NCI-H526 (cell line): ENCODE measurements around the gene CSMD2.

Experiments used
- DNase-seq, 2 experiments: peaks; one replicate each; lab custom pipeline; 2025; lab: John Stamatoyannopoulos, UW

CSMD2 gene

DNA sequence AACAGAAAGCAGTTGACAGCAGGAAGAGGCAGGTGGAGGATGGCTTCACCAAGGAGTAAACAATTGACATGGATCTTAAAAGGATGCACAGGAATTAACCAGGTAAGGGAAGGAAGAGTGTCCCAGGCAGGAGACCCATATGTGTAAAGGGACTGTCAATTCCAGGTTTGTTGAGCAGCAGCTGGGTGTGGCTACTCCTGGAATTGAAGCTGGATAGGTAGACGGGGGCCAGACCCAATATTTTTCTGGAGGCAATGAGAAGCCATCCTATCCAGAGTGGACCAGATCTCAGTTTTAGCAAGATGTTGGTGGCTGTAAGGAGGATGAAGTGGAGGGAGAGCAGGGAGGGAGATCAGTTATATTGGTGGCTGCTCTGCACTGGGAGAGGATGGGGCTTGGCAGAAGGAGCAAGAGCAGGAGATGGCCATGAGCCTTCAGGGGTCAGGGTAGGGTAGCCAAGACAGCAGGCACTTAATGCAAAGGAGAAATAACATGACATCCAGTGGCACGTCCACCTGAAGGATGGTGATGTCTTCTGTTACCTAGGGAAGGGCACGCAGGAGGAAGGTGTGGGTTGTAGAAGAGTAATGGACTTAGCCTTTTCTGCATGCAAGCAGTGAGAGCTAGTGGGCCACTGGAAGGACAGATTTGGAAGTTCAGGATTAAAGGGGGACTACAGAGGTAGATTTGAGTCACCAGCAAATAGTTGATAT, 447.9 kb downstream of the CSMD2 start:
- DNase-seq, result no peak

DNA sequence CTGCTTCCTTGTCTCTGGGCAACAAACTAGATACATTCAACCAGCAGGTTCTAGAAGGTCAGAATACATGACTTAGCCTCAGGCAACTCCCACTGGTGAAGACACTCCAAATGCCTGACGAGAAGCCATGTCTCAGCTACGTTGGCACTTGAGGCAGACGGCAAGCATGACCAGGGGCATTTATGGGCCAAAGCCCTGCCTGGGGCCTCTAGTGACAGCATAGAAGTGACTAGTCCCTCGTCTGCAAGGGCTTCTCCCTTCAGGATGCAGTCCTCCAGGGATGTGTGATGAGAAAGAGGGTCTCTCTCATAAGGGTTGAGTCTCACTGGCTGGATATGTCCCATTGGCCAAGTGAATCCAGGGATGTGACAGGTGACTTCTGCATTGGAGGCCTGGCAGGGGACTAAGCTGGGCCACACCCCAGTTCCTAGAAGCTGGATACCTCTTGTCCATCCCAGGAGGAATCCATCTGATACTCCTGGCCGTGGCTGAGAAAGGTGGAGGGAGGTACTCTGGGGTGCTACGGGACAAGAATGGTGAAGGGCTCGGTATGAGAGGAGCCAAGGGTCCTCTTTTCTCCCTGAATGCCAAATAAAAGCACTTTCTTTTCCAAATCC, 449.7 kb downstream of the CSMD2 start:
- DNase-seq, result no peak

DNA sequence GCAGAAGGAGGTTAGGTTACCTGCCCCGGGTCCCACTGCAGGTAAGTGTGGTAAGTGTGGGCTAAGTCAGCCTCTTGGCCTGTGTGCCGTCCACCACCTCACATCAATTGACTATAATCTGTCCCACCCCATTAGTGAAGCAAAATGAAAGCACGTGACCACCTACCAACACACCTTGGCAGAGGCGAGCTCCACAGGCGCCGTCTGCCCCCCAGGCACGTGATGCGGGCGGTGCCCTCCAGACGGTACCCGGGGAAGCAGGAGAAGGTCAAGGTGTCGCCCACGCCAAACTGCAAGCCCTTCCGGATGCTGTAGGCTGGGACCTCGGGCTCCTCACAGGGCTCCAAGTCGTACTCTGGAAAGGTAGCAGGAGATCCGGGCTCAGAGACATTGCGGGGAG, 450.6 kb downstream of the CSMD2 start:
- DNase-seq, result no peak

DNA sequence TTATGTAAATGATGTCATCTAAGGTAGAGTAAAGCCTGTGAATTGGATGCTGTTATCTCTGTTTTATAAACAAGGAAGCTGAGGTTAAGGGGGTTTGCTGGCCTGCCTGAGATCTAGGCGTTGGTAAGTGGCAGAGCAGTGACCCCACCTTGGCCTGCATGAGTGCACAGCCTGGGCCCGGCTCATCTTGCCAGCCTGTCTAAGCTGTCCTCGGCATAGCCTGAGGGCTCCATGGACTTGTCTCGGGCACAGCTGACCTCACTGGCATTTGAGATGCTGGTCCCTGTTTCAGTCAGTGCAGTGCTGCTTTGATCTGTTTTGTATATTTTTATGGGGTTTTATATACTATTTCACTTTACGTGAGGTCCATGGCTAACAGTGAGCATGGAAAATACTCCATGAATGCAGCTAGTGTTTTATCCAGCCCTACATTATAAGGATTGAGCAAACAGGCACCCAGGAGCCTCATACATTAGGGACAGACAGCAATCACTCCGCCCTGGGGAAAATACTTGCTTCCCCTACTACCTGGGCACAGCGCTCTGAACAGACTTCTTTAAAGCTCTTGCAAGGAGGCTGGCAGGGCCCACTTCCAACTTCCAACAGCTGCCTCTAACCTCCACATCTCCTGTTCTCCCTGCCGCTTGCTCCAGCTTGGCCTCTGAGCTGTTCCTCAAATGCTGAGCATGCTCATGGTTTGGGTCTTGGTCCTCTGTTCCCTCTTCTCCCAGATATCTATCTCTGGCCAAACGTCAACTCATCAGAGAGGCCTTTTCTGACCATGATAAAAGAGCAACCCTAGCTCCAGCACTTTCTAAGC, 451.8 kb downstream of the CSMD2 start:
- DNase-seq, result peak; percentile 23 to 54

DNA sequence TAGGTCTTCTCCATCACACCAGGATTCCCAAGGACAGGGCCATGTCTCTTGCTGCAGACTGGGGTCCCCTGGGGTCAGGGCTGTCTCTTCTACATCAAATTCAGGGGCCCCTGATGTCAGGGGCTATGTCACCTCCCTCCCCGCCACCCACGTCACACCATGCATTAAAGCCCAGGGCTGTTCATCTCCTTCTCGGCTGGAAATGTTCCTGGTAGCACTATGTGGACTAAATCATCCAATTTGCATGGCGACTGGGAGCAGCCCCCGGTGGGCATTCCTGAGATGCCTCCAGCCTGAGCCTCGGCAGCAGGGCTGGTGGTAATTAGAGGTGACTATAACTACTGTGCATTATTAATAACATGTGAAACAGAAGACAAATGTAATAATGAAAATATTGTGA, 452.8 kb downstream of the CSMD2 start:
- peak; percentile 68 to 86 for DNase-seq

DNA sequence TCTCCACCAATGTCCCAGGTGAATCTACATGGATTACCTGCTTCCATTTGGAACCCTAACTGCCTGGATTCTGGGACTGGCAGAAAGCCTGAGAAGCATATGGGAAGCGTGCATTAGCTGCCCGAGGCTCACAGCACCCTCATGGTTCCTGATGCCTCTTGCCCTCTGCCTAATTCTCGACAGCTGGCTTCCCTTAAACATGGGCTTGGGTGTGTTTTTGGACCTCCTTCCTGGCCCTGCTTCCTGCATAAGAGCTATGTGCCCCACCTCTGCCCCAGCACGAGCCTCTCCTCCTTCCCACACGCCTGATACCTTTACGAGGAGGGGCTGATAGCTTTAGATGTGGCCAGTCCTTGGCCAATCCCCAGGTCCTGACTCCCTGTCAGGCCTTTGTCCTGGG, 453.5 kb downstream of the CSMD2 start:
- no peak for DNase-seq

DNA sequence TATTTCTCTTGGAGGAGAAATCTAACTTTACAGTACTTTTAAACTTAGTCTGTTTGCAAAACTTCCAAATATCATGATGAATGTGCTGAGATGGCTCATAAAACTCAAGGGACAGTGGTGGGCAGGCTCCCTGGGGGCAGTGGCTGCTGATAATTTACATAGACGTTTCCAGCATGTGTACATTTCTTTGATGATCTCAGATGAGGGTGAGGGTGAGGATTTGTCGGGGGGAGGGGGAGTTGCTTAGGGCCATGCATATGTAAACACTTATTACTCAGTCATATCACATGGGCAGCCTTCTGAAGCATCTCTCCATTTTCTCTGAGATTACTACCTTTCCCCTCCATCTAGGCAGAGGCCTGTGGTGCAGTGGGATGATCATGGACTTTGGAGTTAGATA, 454.1 kb downstream of the CSMD2 start:
- DNase-seq, result peak; percentile 94 to 95

DNA sequence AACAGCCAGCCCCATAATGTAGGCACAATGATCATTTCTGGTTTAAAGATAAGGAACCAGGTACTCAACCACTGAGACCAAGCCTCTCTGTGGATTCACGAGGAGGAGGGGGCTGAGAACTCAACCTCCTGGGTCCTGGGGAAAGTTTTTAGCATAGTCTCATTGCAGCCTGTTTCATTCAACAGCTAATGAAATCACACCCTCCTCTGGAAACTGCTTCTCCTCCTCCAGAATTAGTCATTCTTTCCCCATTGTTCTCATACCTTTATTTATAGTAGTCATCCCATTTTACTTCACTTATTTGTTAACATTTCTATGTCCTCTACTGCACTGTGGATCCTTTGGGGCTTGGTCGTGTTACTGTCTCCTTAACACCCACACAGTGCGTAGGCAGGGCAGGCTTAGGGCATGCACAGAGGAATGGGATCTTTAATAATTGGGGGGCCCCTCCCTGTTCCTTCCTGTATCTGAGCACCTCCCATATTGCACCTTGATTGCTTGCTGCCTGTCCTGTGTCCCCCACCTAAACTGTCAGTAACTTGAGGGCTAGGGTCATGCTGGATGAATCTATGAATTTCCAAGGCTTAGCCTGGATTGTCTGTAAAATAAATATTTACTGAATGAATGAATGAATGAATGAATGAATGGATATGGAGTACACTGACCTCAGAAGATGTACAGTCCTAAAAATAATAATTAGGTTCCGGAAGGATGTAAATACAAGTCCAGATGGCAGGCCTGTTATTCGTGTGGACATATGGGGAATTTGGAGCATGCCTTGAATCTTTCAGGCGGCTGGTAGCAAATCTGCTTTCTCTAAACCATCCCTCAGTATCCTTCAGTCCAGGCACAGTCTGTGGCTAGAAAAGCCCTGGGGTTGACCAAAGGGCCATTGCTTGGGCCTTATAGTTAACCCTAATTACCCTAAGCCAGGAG, 455.0 kb downstream of the CSMD2 start:
- DNase-seq, result peak in 1 of 2 experiments; percentile 17

DNA sequence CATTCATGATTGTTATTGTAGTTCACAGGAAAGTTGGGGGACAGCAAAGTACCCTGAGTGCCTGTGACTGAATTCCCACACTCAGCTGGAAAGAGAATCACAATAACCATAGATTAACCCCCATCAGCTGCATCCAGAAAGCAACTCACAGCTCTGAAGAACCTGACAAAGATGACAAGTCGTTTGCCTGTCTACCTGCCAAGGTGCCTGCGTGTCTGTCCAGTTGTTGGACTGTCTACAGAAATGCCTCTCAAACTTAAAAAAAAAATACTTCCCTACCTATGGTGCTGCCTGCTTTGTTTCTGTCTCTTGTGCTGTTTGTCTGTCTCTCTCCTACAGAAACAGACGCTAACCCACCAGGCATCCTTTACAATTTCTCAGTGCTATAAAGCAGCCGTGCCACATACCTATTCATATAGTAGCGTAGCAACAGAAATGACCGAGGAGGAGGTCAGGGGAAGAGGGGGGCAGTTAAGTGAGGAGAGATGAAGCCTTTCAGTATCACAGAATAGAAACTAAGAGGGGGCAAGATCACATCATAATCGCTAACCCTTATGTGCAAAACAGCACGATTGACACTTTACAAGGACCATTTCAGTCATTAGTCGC, 455.8 kb downstream of the CSMD2 start:
- DNase-seq, result no peak

DNA sequence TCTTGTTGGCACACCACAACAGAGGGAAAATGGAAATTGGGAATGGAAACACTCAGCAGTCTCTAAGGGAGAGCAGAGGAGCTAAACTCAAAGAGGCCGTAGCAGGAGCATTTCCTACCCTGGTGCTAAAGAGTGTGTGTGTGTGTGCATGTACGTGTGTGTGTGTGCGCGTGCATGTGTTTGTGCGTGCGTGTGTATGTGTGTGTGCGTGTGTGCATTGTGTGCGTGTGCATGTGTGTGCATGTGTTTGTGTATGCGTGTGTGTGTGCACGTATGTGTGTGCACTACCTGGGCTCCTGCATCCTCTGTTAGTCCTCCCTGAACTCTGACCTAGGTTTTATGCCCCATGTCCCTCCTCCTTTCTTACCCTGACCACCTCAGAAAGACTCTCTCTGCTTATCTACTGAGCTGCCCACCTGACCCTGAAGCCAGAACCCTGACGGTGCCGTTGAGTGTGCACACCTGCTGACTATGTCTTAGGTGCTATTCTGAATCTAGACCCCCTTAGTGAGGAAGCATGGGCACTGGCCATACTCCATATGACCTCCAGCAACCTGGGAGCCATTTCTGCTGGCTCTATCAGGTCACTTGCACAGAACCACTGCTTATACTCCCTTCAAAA, 458.3 kb downstream of the CSMD2 start:
- DNase-seq, result no peak

DNA sequence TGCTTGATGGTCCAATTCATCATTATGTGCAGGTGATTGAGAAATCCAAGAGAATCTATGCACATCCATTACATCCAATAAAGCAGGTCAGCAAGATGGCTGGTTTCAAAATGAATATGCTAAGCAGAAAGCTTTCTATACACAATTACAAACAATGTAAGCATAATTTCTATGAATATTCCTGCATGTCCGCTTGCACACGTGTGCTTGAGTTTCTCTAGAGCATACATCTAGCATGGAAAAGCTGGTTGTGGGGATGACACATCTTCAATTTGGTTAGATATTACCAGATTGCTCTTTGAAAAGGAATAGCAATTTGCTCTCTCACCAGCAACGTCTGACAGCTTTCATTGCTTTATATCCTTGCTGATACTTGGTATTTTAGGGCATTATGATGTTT, 461.6 kb downstream of the CSMD2 start:
- no peak for DNase-seq

DNA sequence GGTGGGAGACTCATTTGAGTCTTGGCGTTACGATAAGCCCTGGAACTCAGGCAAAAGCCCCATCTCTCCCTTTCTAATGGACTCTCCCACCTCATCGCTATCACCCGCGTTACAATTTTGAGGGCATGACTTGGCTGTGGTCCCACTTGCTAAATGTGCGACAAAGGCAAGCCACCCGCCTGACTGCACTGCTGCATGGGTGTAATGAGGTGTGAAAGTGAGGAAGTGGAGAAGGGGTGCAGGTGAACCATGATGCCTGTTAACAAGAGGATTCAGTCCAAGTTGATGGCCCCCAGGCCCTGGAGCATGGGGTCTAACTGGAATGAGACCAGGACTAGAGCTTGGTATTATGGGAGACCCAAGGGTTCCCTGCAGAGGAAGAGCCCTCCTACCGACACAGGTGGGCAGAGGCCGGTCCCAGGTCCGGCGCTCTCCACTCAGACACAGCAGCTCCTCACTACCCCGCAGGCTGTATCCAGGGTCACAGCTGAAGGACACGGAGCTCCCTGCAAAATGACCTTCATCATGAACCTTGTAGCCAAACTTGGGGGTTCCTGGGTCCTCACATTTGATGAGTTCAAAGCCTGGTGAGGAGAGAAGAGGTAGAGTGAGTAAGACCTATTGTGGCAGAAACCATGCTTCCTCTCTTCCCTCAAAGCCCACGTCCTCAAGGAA, 466.5 kb downstream of the CSMD2 start:
- no peak for DNase-seq

DNA sequence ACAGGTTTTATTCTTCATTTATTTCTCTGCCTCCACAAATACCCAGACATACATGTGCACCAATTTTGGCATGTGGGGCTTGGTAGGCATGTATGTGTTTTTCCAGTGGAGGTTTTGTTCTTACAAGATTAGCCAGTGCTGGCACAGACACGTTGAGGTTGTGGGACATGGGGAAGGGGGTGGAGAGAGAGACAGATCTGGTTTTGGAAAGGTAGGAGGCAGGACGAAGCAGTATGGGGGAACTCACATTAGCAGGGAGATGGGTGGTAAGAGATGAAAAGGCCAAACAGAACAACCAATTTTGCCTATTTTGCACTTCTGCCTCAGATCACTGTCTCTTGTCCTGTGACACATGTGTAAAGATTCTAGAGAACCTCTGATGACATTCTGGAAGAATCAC, 467.2 kb downstream of the CSMD2 start:
- no peak for DNase-seq

DNA sequence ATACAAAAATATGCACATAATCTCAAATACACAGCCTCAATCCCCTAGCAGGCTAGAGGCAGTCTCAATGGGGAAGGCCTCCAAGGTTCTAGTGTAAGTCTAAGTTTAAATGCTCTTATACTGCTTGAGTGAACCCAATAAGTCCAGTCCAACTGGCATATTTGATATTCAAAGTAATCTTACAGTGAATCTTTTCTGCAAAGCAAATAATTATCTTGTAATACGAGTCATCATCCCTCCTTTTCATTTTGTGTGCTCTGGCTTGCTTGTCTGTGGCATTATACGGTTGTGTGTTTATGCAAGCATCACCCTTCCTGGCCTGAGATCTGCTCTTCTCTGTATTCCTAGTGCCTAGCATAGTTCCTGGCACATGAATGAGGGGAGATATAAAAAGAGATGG, 468.1 kb downstream of the CSMD2 start:
- peak; percentile 74 to 75 for DNase-seq

DNA sequence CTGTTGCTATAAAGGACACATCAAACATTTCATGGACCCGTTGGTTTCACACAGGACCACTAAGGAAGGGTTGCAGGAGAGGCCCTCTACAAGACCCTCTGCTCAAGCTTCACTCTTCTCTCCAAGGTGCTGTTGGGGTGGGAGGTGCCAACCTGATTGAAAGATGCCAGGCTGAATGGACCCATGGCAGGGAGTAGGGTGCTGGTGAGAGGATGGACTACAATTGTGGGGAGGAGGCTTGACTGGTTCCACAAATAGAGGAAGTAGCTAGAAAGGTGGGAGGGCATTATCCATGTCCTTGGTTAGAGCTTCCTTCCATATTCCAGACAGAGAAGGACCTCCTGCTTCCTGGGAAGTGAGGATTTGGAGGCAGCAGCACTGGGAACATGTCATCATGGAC, 468.7 kb downstream of the CSMD2 start:
- DNase-seq, result no peak

DNA sequence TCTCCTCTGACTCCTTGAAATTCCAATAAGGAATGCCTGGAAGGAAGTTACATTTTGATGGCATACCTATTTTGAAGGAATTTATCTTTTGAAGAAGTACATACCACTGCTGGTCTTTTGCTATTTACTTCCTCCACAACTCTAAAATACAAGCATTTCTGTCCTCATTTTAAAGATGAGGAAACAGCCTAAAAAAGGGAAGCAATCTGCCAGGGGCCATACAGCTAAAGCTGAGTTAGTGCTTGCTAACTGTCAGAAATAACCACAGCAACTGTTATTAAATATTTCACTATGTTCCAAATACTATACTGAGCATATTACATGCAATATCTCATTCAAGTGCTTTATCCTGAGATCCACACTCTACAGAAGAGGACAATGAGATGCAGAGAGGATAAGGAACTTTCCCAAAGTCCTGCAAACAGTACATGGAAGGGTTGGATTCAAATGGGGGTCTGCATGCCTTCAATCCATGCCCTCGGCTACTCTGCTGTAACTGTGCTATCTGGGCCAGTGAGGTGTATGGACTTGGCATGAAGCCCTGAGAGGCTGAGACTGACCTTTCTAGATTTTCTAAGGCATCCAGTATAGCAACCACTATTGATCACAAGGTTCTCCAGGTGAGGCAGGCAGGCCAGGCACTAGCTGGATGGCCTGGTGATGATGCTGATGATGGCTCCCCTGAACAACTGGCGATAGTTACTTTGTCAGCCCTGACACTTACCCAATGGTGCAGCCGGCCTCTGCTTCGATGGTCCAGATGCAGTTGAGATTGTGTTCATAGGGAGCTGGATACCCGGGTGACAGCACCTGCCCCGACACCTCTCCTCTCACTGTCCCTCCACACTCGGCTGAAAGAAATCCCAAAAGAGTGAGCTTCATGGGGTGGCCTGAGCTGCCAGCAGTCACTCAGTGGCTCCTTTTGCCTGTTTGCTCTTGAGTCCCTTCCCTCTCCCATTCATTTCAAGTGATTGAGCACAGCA, 472.5 kb downstream of the CSMD2 start:
- DNase-seq, result no peak

DNA sequence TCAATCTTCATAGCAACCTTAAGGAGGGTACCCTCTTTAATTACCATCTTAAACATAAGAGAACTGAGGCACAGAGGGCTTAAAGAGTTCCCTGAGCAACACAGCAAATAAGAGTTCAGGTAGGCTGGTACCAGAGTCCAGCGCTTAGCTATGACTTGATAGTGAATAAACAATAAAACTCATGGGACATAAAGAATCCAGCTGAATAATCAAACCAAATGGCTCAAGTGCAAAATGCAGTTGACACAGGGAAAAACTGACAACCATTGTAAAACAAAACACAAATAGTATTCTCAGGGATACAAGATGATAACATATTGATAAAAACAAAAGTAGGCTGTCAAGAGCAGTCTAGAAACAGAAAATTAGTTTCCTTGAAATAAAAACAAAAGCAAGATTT, 478.0 kb downstream of the CSMD2 start:
- peak in 1 of 2 experiments; percentile 5 for DNase-seq

DNA sequence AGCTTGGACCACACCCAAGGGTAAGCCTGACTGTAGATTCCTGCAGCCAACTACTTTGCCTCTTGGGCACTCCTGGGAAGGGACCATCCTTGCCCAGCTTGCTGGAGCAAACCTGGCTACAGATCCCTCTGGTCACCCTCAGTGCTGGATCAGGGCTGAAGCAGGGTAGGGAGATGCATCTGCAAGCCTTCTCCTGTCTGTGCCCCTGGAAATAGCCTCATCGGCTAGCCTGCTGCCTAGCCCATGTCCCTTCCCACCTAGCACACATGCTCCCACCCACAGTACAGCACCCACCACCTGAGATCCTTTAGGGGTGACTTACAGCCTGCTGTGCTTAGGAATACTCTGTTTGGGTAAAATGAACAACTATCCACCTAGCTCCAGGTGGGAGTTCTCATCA, 478.5 kb downstream of the CSMD2 start:
- no peak for DNase-seq

DNA sequence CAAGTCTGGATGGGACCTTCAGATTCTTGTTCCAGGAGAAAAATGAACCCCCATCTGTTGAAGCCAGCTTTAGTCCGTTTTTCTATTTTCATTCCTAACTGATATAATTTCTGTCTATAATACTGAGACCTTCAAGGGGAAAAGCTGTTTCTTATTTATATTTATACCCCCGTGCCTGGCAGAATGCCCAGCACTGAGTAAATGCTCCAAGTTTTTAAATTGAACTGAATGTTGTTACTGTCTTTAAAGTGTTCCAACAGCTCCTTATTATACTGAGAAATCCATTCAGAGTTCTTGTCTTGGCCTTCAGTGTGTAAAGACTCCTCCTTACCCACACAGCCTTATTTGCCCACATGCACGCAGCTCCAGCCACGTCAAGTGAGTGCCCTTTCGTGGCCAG, 479.8 kb downstream of the CSMD2 start:
- no peak for DNase-seq
